Ascending aorta (tissue), 2 donors: ENCODE data around the gene GATC. TPM values are rescaled to one million over a fixed set of nuclear protein-coding genes. Genes with fewer than 3 reads are reported as not detected.
A peak's percentile ranks its signal among the peaks of the same experiment; 100 is the strongest.

ENCODE experiments used
- DNase-seq, 2 donors: peaks; one replicate each; pipeline ENCODE4 v3.0.0-alpha.2; 2019; ENCODE audit warnings: low spot score in 2 of 2
- H3K27ac ChIP-seq, 2 donors: fragments of 200-600 bp; sonication (generic); one replicate each; pipeline ENCODE4 v1.5.1; 2016 to 2017; ENCODE audit warnings: mild to moderate bottlenecking in 1 of 2
- H3K27me3 ChIP-seq: fragments of 200-600 bp; sonication (generic); one replicate; pipeline ENCODE4 v1.5.1; 2017
- H3K36me3 ChIP-seq, 2 donors: fragments of 200-600 bp; sonication (generic); one replicate each; pipeline ENCODE4 v1.5.1; 2016
- H3K4me1 ChIP-seq, 2 donors: fragments of 200-600 bp; sonication (generic); one replicate each; pipeline ENCODE4 v1.5.1; 2016 to 2017; ENCODE audit warnings: mild to moderate bottlenecking in 1 of 2
- H3K4me3 ChIP-seq, 2 donors: fragments of 200-600 bp; sonication (generic); one replicate each; pipeline ENCODE4 v1.5.1; 2016 to 2017; ENCODE audit warnings: mild to moderate bottlenecking in 1 of 2
- H3K9me3 ChIP-seq, 2 donors: fragments of 200-600 bp; sonication (generic); one replicate each; pipeline ENCODE4 v1.5.1; 2016
- intact Hi-C: fragments of 100-400 bp; cut with DNase I; formaldehyde crosslinking; loops from one replicate; pipeline ENCODE4 v1.15.1; 2023
- total RNA-seq: library from RNA; depleted of rRNA; stranded (reverse); fragments of >200 nt; gene quantifications from one replicate; pipeline ENCODE4 v1.1.0, GENCODE V29; 2016
- TF ChIP-seq, protein P1 (sequence below), 3 experiments: fragments of 200-600 bp in 2 of 3; fragments of 450-650 bp in 1 of 3; sonication (generic) in 2 of 3; IDR thresholded peaks; one replicate each; pipeline ENCODE4 v1.5.1; 2016 to 2019; ENCODE audit warnings: antibody characterized with exemption in 3 of 3, mild to moderate bottlenecking in 1 of 3, moderate library complexity in 1 of 3

The GATC gene
- total RNA-seq, 1 donor from 2014 or later: 6.2 TPM

DNA sequence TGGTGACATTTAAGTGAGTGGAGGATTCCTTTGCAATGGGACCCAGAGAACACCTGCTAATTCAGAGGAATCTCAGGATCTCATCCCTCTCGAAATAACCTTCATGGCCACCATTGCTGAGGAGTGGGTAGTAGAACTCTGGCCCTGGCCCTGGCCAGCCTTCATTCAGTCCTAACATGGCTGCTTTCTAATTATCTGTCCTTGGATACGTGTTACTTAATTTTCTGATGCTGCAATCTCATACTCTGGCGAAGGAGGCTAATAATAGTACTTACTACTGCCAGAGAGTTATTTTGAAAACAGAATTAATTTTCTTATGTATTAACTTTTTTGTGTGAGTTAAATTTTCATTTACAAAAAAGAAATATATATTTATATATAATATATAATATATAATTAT lies 20.4 kb upstream of the GATC start:
- intact Hi-C loops: no loop called here
- no peaks in the 10 kb centered on the region for H3K36me3 ChIP-seq
- no peak overlapping the region for H3K27ac ChIP-seq
- TF ChIP-seq, protein P1, sequence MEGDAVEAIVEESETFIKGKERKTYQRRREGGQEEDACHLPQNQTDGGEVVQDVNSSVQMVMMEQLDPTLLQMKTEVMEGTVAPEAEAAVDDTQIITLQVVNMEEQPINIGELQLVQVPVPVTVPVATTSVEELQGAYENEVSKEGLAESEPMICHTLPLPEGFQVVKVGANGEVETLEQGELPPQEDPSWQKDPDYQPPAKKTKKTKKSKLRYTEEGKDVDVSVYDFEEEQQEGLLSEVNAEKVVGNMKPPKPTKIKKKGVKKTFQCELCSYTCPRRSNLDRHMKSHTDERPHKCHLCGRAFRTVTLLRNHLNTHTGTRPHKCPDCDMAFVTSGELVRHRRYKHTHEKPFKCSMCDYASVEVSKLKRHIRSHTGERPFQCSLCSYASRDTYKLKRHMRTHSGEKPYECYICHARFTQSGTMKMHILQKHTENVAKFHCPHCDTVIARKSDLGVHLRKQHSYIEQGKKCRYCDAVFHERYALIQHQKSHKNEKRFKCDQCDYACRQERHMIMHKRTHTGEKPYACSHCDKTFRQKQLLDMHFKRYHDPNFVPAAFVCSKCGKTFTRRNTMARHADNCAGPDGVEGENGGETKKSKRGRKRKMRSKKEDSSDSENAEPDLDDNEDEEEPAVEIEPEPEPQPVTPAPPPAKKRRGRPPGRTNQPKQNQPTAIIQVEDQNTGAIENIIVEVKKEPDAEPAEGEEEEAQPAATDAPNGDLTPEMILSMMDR (IDR thresholded peaks at IDR 0.05): no peak
- H3K27me3 ChIP-seq: no peaks in the 10 kb centered on the region
- no peak overlapping the region for H3K4me3 ChIP-seq
- no peak for DNase-seq
- no peaks in the 10 kb centered on the region for H3K9me3 ChIP-seq
- H3K4me1 ChIP-seq: no peaks in the 10 kb centered on the region

DNA sequence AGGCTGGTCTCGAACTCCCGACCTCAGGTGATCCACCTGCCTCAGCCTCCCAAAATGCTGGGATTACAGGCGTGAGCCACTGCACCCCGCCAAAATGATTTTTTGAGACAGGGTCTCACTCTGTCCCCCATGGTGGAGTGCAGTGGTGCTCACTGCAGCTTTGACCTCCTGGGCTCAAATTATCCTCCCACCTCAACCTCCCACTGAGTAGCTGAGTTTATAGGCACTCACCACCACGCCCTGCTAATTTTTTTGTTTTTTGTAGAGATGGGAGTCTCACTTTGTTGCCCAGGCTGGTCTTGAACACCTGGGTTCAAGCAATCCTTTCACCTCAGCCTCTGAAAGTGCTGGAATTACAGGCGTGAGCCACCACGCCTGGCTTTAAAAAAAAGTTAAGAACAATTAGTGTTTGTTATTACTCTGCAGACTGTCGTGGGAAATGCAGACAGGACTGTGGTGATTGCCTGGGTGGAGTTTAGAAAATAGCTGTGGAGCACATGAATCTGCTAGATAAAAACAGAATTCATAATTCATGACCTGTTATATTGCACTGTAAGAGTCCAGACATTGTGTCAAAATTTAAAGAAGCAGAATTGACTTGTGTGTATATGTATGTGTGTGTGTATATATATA lies 17.5 kb upstream of the GATC start:
- intact Hi-C loops: no loop called here
- TF ChIP-seq, protein P1 (IDR thresholded peaks at IDR 0.05): no peak
- DNase-seq: no peak
- Histone ChIP-seq H3K4me1 (no peaks in the 10 kb centered on the region), H3K9me3 (no peaks in the 10 kb centered on the region), H3K27ac (no peak overlapping the region), H3K36me3 (no peaks in the 10 kb centered on the region), H3K4me3 (no peak overlapping the region), H3K27me3 (no peaks in the 10 kb centered on the region)

DNA sequence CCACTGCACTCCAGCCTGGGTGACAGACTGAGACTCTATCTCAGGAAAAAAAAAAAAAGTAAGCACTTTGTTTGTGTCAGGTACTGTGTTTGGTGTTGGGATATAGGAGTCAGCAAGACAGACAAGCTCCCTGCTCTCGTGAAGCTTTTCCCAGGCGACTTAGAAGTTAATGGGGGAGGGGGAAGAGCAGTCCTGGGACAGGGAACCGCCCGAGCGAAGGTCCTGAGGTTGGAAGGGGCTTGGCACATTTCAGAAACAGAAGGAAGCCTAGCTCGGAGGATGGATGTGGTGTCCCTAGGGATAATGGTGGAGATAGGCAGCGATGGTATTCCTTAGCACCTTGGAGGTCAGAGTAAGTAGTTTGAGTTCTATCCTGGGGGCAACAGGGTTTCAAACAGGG lies 16.9 kb upstream of the GATC start:
- no peak overlapping the region for H3K4me3 ChIP-seq
- H3K4me1 ChIP-seq: no peaks in the 10 kb centered on the region
- DNase-seq: no peak
- no peak overlapping the region for H3K27ac ChIP-seq
- no peaks in the 10 kb centered on the region for H3K9me3 ChIP-seq
- TF ChIP-seq, protein P1 (IDR thresholded peaks at IDR 0.05): no peak
- H3K36me3 ChIP-seq: no peaks in the 10 kb centered on the region
- no peaks in the 10 kb centered on the region for H3K27me3 ChIP-seq
- intact Hi-C loops: no loop called here

DNA sequence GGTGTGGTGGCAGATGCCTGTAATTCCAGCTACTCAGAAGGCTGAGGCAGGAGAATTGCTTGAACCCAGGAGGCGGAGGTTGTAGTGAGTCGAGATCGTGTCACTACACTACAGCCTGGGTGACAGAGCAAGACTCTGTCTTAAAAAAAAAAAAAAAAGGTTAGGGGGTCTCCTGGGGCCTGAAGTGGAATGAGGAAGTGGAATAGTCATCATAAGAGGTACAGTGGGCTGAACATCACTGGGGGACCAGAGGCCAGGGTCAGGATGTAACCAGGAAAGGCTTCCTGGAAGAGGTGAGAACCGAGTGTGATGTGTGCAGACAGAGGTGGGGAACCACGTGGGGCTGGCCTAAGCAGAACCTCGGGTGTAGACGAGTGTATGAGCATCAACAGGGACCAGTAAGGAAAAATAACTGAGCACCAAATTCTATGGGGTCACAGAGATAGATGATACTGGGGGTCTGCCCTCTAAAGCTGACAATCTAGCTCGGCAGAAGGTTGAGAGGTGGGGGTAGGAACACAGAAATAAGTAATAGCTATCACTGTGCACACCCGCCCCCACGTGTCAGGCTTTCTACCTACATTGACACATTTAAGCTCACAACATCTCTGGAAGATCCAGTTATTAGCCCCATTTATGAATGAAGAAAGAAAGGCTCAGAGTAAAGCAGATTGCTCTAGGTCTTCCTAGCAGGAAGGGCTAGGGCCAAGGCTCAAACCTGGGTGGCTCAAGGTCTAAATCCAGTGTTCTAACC lies 13.3 kb upstream of the GATC start:
- Histone ChIP-seq H3K36me3 (no peaks in the 10 kb centered on the region), H3K27me3 (no peaks in the 10 kb centered on the region), H3K27ac (no peak overlapping the region), H3K4me1 (no peaks in the 10 kb centered on the region), H3K4me3 (no peak overlapping the region), H3K9me3 (no peaks in the 10 kb centered on the region)
- no peak for DNase-seq
- TF ChIP-seq, protein P1 (IDR thresholded peaks at IDR 0.05): no peak
- intact Hi-C loops: no loop called here

DNA sequence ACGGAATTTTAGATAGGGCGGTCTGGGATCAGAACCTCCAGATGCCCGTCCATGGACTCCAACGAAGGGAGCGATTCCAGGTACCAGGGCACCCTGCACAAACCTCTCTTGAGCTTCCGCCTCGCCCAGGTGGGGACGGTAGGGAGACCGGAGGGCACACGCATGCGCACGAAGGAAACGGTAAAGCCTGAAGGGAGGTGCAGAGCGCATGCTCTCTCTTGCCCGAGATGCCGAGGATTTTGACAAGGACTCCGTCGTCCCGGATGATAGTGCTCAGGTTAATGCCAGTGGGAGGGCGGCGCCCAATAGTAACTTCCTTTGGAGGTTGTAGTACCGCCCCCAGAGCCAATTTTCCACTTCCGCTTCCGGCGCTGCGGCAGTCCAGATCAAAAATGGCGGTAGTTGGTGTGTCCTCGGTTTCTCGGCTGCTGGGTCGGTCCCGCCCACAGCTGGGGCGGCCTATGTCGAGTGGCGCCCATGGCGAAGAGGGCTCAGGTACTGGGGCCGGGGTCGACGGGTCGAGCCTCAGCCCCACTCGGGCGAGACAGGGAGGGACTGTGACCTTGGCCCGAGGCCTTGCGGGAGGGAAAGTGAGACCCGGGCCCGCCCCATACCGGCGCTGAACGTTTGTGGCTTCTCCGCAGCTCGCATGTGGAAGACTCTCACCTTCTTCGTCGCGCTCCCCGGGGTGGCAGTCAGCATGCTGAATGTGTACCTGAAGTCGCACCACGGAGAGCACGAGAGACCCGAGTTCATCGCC lies 8.3 kb upstream of the GATC start, which contains the start of gene COX6A1:
TSS of gene COX6A1 (plus strand) at position 379 of the 760 bp plus-strand sequence. CDS start at position 393, 14 bp downstream.
- Histone ChIP-seq H3K27ac (peak within 1 kb of the TSS; percentile 72 to 77), H3K4me3 (peak within 1 kb of the TSS; percentile 68 to 84), H3K4me1 (peaks cover 0 to 15% of the 10 kb centered on the region in 2 donors), H3K36me3 (peaks cover 15 to 19% of the 10 kb centered on the region in 2 donors), H3K9me3 (no peaks in the 10 kb centered on the region), H3K27me3 (no peaks in the 10 kb centered on the region)
- TF ChIP-seq, protein P1 (IDR thresholded peaks at IDR 0.05): no peak
- intact Hi-C loops: no loop called here
- DNase-seq: peak; percentile 66 to 96
